Measurements from ENCODE around the gene PIGL. TPM values are rescaled to one million over a fixed set of nuclear protein-coding genes. Genes with fewer than 3 reads are reported as not detected.
"Not testable (repeated sequence)": the region's sequence is repeated elsewhere in the genome, so short reads cannot be mapped to it uniquely, and the experiment has no call there.

The PIGL gene
- polyA plus RNA-seq, 1 donor, result 49.0 TPM

DNA sequence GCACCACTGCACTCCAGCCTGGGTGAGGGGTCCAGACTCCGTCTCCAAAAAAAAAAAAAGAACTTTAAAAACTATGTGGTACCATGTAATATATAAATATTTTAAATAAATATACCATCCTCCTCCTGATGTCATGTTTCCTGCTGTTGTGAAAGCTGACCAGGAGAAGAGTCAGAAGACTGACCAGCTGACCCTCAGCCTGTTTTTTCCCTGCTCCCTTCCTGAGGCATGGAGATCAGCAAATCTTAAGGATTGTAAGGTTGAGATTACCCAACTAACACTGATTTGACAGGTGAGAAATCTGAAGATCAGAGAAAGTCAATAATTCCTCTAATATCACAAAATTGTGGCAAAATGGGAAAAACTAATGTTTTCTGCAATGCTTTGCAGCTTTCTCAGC, 19.7 kb upstream of the PIGL start:
- WGBS (ENCODE audit: insufficient coverage, low lambda C conversion rate), result no CpG with 5 or more reads among the region's 1 CpG
- Histone ChIP-seq H3K36me3 (ENCODE audit: control insufficient read depth, insufficient read depth, low read length) (peaks cover 24% of the 10 kb centered on the region), H3K4me3 (ENCODE audit: low read length) (no peak overlapping the region), H3K4me1 (ENCODE audit: control insufficient read depth, insufficient read depth, low read length) (peaks cover 3% of the 10 kb centered on the region), H3K27me3 (ENCODE audit: control insufficient read depth, insufficient read depth, low read length) (no peaks in the 10 kb centered on the region), H3K9me3 (ENCODE audit: control insufficient read depth, low read depth, low read length) (no peaks in the 10 kb centered on the region), H3K27ac (ENCODE audit: low read length) (no peak overlapping the region)
- no peak for DNase-seq

GRCh38 chr17:16199093-16199492, 17.9 kb upstream of the PIGL start:
- Histone ChIP-seq H3K9me3 (ENCODE audit: control insufficient read depth, low read depth, low read length) (no peaks in the 10 kb centered on the region), H3K27ac (ENCODE audit: low read length) (no peak overlapping the region), H3K36me3 (ENCODE audit: control insufficient read depth, insufficient read depth, low read length) (peaks cover 13% of the 10 kb centered on the region), H3K27me3 (ENCODE audit: control insufficient read depth, insufficient read depth, low read length) (no peaks in the 10 kb centered on the region), H3K4me3 (ENCODE audit: low read length) (no peak overlapping the region), H3K4me1 (ENCODE audit: control insufficient read depth, insufficient read depth, low read length) (peaks cover 6% of the 10 kb centered on the region)
- DNase-seq, result peak in 1 of 2 donors; percentile 4
- WGBS (ENCODE audit: insufficient coverage, low lambda C conversion rate), result no CpG with 5 or more reads among the region's 6 CpGs

GRCh38 chr17:16201693-16202131, 15.3 kb upstream of the PIGL start:
- H3K4me1 ChIP-seq (ENCODE audit: control insufficient read depth, insufficient read depth, low read length); H3K9me3 ChIP-seq (ENCODE audit: control insufficient read depth, low read depth, low read length); H3K36me3 ChIP-seq (ENCODE audit: control insufficient read depth, insufficient read depth, low read length); DNase-seq; H3K4me3 ChIP-seq (ENCODE audit: low read length); H3K27me3 ChIP-seq (ENCODE audit: control insufficient read depth, insufficient read depth, low read length): not testable (repeated sequence)
- WGBS (ENCODE audit: insufficient coverage, low lambda C conversion rate), result no CpG with 5 or more reads among the region's 13 CpGs
- peak overlapping the region; percentile 28 for H3K27ac ChIP-seq (ENCODE audit: low read length)

DNA sequence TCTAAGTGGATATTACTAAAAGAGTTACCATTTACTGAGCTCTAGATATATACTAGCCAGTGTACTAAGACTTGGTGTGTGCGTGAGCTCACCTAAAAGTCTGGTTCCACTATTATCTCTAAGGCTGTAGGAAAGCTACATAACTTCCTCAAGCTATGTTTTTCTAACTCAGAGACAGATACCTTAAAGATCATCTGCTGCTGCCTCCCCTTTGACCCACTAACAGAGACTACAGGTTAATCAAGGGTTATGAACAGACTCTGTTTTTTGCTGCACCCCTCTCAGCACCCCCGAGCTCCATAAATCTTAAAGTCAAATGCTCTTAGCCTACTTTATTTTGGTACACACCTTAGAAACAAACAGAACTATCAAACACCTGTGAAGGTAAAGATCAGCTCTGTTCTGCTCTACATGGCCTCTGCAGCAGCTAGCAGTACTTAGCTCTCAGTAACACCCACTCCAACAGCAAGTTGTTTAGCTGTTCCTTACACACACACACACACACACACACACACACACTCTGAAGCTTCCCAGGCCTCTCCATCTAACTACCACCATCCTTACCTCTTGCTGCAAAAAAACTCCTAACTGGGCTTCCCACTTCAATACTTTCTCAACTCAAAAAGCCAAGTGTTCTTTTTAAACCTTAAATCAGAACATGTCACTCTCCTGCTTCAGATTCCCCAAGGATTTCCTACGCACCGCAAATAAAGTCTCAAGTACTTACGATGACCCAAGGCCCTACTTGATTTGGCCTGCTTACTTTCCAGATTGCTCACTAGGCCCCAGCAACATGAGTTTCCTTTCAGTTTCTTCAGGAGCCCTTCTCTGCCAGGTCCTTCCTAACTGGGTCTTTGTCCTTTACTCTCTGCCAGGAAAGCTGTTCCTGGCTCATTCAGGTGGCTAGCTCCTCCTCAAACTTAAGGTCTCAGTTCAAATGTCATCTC, 14.2 kb upstream of the PIGL start:
- H3K27ac ChIP-seq (ENCODE audit: low read length), result peak overlapping the region; percentile 33
- H3K9me3 ChIP-seq (ENCODE audit: control insufficient read depth, low read depth, low read length); H3K36me3 ChIP-seq (ENCODE audit: control insufficient read depth, insufficient read depth, low read length); H3K4me3 ChIP-seq (ENCODE audit: low read length); H3K4me1 ChIP-seq (ENCODE audit: control insufficient read depth, insufficient read depth, low read length); H3K27me3 ChIP-seq (ENCODE audit: control insufficient read depth, insufficient read depth, low read length): not testable (repeated sequence)
- DNase-seq, result peak in 1 of 2 donors; percentile 49
- 39% methylated on average over 3 of the region's 5 CpGs for WGBS (ENCODE audit: insufficient coverage, low lambda C conversion rate)

- not testable (repeated sequence) for H3K27ac ChIP-seq (ENCODE audit: low read length); H3K4me1 ChIP-seq (ENCODE audit: control insufficient read depth, insufficient read depth, low read length)
Observed at GRCh38 chr17:16204763-16205162, 12.2 kb upstream of the PIGL start.

GRCh38 chr17:16211590-16211989, 5.4 kb upstream of the PIGL start:
- 94% methylated on average over 3 of the region's 3 CpGs for WGBS (ENCODE audit: insufficient coverage, low lambda C conversion rate)
- Histone ChIP-seq H3K27ac (ENCODE audit: low read length) (no peak overlapping the region), H3K4me1 (ENCODE audit: control insufficient read depth, insufficient read depth, low read length) (peaks cover 10% of the 10 kb centered on the region)

More at GRCh38 chr17:16204763-16205162, 12.2 kb upstream of the PIGL start:
- not testable (repeated sequence) for H3K4me3 ChIP-seq (ENCODE audit: low read length); DNase-seq; H3K36me3 ChIP-seq (ENCODE audit: control insufficient read depth, insufficient read depth, low read length); H3K27me3 ChIP-seq (ENCODE audit: control insufficient read depth, insufficient read depth, low read length); H3K9me3 ChIP-seq (ENCODE audit: control insufficient read depth, low read depth, low read length)
- no CpG with 5 or more reads among the region's 6 CpGs for WGBS (ENCODE audit: insufficient coverage, low lambda C conversion rate)

DNA sequence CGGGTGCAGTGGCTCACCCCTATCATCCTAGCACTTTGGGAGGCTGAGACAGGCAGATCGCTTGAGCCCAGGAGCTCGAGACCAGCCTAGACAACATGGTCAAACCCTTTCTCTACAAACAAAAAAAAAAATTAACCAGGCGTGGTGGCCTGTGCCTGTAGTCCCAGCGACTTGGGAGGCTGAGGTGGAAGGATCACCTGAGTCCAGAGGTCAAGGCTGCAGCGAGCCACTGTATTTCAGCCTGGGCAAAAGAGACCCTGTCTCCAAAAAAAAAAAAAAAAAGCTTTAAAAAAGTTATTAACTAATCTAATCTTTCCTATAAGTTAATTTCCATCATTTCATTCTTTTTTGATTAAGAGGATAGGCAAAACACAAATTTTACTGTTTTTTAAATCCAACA, 4.2 kb upstream of the PIGL start:
- 33% methylated on average over 1 of the region's 6 CpGs for WGBS (ENCODE audit: insufficient coverage, low lambda C conversion rate)
- no peaks in the 10 kb centered on the region for H3K36me3 ChIP-seq (ENCODE audit: control insufficient read depth, insufficient read depth, low read length)
- no peak for DNase-seq
- H3K4me1 ChIP-seq (ENCODE audit: control insufficient read depth, insufficient read depth, low read length), result peaks cover 10% of the 10 kb centered on the region
- peaks cover 3% of the 10 kb centered on the region for H3K9me3 ChIP-seq (ENCODE audit: control insufficient read depth, low read depth, low read length)
- peak overlapping the region; percentile 36 for H3K27ac ChIP-seq (ENCODE audit: low read length)
- H3K4me3 ChIP-seq (ENCODE audit: low read length), result no peak overlapping the region
- no peaks in the 10 kb centered on the region for H3K27me3 ChIP-seq (ENCODE audit: control insufficient read depth, insufficient read depth, low read length)

More at GRCh38 chr17:16211590-16211989, 5.4 kb upstream of the PIGL start:
- no peaks in the 10 kb centered on the region for H3K36me3 ChIP-seq (ENCODE audit: control insufficient read depth, insufficient read depth, low read length)
- H3K4me3 ChIP-seq (ENCODE audit: low read length), result no peak overlapping the region
- H3K27me3 ChIP-seq (ENCODE audit: control insufficient read depth, insufficient read depth, low read length), result no peaks in the 10 kb centered on the region
- H3K9me3 ChIP-seq (ENCODE audit: control insufficient read depth, low read depth, low read length), result peaks cover 3% of the 10 kb centered on the region
- DNase-seq, result no peak

- Histone ChIP-seq H3K27me3 (ENCODE audit: control insufficient read depth, insufficient read depth, low read length) (no peaks in the 10 kb centered on the region), H3K4me1 (ENCODE audit: control insufficient read depth, insufficient read depth, low read length) (peaks cover 10% of the 10 kb centered on the region), H3K36me3 (ENCODE audit: control insufficient read depth, insufficient read depth, low read length) (no peaks in the 10 kb centered on the region), H3K27ac (ENCODE audit: low read length) (peak overlapping the region; percentile 93), H3K4me3 (ENCODE audit: low read length) (peak overlapping the region; percentile 78), H3K9me3 (ENCODE audit: control insufficient read depth, low read depth, low read length) (peaks cover 3% of the 10 kb centered on the region)
- WGBS (ENCODE audit: insufficient coverage, low lambda C conversion rate), result 0% methylated on average over 1 of the region's 16 CpGs
- DNase-seq, result no peak
Observed at GRCh38 chr17:16214190-16215001, 2.6 kb upstream of the PIGL start.

DNA sequence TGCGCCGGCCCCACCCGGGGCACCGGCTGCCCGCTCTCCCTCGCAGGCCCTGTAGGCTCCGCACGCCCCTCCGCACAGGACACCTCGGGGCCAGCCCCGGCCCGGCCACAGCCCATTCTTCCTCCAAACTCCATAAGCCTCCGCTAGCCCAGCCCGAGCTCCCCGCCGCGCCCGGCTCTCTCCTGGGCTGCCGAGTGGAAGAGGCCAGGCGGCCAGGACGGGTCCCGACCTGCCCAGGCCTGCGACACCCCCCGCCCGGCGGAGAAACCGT, 2.1 kb upstream of the PIGL start:
- Histone ChIP-seq H3K36me3 (ENCODE audit: control insufficient read depth, insufficient read depth, low read length) (no peaks in the 10 kb centered on the region), H3K27ac (ENCODE audit: low read length) (peak overlapping the region; percentile 93), H3K9me3 (ENCODE audit: control insufficient read depth, low read depth, low read length) (peaks cover 3% of the 10 kb centered on the region), H3K4me3 (ENCODE audit: low read length) (peak overlapping the region; percentile 78), H3K27me3 (ENCODE audit: control insufficient read depth, insufficient read depth, low read length) (no peaks in the 10 kb centered on the region), H3K4me1 (ENCODE audit: control insufficient read depth, insufficient read depth, low read length) (peaks cover 10% of the 10 kb centered on the region)
- no CpG with 5 or more reads among the region's 27 CpGs for WGBS (ENCODE audit: insufficient coverage, low lambda C conversion rate)
- peak in 1 of 2 donors; percentile 71 for DNase-seq

DNA sequence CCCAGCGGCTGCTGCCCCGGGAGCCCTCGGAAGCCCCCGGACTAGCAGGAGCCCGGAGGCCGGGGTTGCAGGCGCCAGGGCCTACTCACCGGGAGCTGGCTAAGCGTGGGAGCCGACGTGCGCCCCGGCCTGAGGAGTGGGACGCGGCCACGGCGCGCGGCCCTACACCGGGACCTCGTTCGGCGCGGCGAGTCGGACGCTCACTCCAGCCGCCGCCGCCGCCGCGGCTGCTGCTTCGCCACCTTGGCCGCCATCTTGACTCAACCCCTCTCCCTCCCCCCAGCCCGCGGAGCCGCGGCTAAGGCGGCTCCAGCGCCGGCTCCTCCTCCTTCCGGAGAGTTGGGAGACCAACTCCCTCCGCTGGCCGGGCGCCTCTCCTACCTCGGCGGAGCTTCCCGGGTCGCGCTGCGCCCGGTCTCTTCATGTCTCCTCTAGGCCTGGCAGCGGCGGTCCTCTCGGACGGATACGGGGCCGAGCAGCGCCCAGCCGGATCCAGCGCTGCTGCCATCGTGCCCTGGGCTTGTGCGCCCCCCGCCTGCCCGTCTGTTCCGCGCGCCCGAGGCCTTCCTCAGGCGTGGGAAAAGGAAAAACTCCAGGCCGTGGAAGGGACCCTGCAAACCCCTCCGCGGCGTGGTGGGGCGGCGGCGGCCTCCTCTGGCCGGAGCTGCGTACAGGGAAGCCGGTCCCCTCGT, 1.6 kb upstream of the PIGL start, which contains the start of gene NCOR1:
TSS of gene NCOR1 (minus strand) at position 262 of the 692 bp plus-strand sequence. CDS start 20,965 bp downstream, outside the sequence.
- peaks cover 10% of the 10 kb centered on the region for H3K4me1 ChIP-seq (ENCODE audit: control insufficient read depth, insufficient read depth, low read length)
- peak; percentile 92 to 96 for DNase-seq
- H3K36me3 ChIP-seq (ENCODE audit: control insufficient read depth, insufficient read depth, low read length), result no peaks in the 10 kb centered on the region
- no CpG with 5 or more reads among the region's 82 CpGs for WGBS (ENCODE audit: insufficient coverage, low lambda C conversion rate)
- peak within 1 kb of the TSS; percentile 78 for H3K4me3 ChIP-seq (ENCODE audit: low read length)
- H3K9me3 ChIP-seq (ENCODE audit: control insufficient read depth, low read depth, low read length), result peaks cover 3% of the 10 kb centered on the region
- peak within 1 kb of the TSS; percentile 93 for H3K27ac ChIP-seq (ENCODE audit: low read length)
- no peaks in the 10 kb centered on the region for H3K27me3 ChIP-seq (ENCODE audit: control insufficient read depth, insufficient read depth, low read length)
